Measurements from ENCODE around the gene JADE2. TPM values are rescaled to one million over a fixed set of nuclear protein-coding genes. Genes with fewer than 3 reads are reported as not detected.
"Not testable (repeated sequence)": the region's sequence is repeated elsewhere in the genome, so short reads cannot be mapped to it uniquely, and the experiment has no call there.

JADE2 gene
- total RNA-seq, result 10 to 100 TPM; 27.1 to 38.9 TPM
- long read RNA-seq, partial matches to known transcripts, result 1 of 10 reads
- long read RNA-seq, other reads (novel, unspliced or antisense), result 8 of 10 reads

GRCh38 chr5:134524826-134525682, at the start of gene JADE2:
Gene JADE2 (plus strand): TSS chr5:134525670. CDS start chr5:134535858, 10,188 bp downstream.
- ATAC-seq (peak; percentile 59), DNase-seq (peak; percentile 80 to 82)
- intact Hi-C loops (cut with DNase I, micrococcal nuclease), result loop anchor here in 1 of 2 donors (5.0 to 10.0 kb wide), 3 partner anchors 57 to 110 kb away; partner anchors contain the start of gene CDKN2AIPNL

DNA sequence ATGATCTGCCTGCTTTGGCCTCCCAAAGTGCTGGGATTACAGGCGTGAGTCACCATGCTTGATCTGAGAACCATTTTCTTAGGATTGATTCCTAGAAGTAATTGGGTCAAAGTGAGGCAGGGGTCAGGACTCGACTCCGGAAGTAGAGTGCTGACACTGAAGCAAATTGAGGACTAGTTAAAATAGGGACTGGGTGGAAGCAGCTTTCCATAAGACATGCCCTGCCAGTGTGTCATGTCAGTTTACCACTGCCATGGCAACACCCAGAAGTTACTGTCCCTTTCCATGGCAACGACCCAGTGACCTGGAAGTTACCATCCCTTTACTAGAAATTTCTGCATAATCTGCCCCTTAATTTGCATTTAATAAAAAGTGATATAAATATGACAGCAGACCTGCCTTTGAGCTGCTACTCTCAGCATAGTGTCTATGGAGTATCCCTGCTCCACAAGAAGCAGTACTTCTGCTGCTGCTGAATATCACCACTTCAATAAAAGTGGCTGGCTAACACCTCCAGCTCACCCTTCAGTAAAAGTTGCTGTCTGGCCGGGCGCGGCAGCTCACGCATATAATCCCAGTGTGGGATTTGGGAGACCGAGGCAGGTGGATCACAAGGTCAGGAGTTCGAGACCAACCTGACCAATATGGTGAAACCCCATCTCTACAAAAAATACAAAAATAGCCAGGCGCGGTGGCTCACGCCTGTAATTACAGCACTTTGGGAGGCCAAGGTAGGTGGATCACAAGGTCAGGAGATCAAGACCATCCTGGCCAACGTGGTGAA, 47.8 kb upstream of the JADE2 start:
- ATAC-seq, result peak; percentile 34
- no peak for DNase-seq
- intact Hi-C loops (cut with DNase I, micrococcal nuclease), result no loop called here

DNA sequence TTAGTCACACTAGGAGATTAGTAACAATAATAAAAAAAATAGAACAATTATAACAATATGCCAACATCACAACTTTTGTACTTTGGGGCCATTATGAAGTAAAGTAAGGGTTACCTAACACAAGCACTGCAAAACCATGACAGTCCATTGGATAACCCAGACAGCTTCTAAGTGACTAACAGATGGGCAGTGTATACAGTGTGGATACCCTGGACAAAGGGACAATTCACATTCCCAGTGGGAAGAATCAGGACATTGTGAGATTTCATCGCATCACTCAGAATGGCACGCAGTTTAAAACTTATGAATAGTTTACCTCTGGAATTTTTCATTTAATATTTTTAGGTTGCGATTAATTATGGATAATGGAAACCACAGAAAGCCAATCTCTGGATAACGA, 45.6 kb upstream of the JADE2 start:
- intact Hi-C loops (cut with DNase I, micrococcal nuclease), result no loop called here
- ATAC-seq (no peak), DNase-seq (no peak)

DNA sequence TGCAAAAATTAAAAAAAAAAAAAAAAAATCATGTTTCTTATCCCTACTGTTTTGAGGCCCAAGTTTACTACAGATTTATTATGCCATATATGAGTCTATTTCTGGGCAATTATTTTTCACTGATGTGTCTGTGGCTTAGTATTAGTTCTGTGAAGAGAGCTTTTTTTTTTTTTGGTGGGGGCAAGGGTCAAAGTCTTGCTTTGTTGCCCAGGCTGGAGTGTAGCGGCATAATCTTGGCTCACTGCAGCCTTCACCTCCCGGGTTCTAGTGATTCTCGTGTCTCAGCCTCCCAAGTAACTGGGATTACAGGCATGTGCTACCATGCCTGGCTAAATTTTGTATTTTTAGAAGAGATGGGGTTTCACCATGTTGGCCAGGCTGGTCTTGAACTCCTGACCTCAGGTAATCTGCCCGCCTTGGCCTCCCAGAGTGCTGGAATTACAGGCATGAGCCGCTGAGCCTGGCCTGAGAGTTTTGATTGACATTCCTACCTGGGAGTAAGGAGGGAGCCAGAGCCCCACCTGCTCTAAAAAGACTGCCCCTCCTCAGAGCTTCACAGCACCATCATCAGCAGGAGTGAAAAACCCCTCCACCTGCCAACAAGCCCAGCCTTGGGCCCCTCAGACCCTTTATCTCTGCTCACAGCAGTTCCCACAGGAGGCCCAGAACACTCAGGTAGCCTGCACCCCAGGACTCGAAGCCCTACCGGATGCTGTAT, 36.1 kb upstream of the JADE2 start:
- ATAC-seq (no peak), DNase-seq (no peak)
- intact Hi-C loops (cut with DNase I, micrococcal nuclease), result no loop called here

GRCh38 chr5:134490255-134490924, 35.1 kb upstream of the JADE2 start:
- intact Hi-C loops (cut with DNase I, micrococcal nuclease), result no loop called here
- DNase-seq (no peak), ATAC-seq (no peak)

GRCh38 chr5:134490925-134491271, 34.6 kb upstream of the JADE2 start:
- intact Hi-C loops (cut with DNase I, micrococcal nuclease), result no loop called here
- ATAC-seq, result no peak
- no peak for DNase-seq

DNA sequence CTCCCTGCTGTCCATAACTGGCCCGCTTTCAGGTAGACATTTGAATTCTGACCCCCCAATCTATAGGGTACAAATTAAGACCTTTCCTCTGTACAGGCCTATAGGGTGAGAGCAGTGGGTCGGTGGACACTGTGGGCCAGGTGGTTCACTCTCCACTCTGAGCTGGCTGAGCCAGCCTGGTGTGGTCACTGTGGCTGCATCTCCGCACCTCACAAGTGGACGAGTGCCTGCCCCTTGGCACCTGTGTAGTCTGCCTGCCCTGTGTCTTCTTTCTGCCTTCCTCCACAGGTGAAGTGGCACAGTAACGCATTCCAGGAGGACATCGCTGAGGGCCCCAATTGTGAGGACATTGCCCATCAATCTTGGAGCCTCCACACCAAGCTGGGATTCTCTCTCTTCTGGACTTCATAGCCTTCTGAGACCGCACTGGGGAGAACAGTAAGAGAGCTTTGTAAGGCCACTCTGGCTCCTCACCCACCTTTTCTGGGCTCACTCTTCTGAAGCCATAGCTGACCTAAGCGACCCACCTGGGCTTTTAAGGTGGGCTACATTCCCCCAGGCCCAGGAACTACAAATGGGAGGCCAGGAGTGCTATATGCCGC, 33.5 kb upstream of the JADE2 start:
- DNase-seq (no peak), ATAC-seq (no peak)
- intact Hi-C loops (cut with DNase I, micrococcal nuclease), result no loop called here

DNA sequence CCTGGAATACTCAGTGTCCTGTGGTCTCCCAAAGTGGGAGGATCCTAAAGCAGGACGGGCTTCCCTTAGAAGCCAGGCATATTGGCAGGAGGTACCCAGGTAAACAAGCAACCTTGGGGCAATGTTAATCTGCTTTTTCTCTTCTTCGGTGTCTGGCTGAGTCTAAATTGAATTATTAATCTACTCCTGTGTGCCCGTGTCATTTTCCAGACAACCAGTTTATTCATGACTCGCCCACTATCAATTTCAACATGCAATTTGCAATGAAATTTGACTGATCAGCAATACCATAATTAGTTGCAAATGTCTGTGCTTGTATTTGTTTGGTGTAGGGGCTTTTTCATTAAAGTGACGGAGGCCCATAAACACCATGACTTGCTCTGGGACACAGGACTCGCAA, 32.9 kb upstream of the JADE2 start:
- ATAC-seq (no peak), DNase-seq (no peak)
- intact Hi-C loops (cut with DNase I, micrococcal nuclease), result no loop called here

- DNase-seq, result no peak
- no peak for ATAC-seq
- intact Hi-C loops (cut with DNase I, micrococcal nuclease), result no loop called here
Observed at GRCh38 chr5:134493461-134494055, 31.9 kb upstream of the JADE2 start.

DNA sequence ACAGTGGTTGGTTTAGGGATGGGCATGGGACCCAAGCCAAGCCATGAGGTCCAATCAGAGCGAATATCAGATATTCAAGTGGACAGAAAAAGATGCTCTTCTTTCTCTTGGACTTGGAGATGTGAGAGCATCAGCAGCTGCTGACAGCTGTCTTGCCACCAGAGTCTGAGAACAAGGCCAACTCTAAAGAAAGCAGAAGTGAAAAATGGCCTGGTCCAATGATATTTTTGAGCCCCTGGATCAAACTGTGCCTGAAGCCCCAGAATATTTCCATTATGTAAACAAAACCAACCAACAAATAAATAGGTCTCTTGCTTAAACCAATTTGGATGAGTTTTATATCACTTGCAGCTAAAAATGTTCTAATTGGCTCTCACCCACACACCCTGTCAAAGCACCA, 30.7 kb upstream of the JADE2 start:
- intact Hi-C loops (cut with DNase I, micrococcal nuclease), result no loop called here
- no peak for ATAC-seq
- DNase-seq, result no peak

DNA sequence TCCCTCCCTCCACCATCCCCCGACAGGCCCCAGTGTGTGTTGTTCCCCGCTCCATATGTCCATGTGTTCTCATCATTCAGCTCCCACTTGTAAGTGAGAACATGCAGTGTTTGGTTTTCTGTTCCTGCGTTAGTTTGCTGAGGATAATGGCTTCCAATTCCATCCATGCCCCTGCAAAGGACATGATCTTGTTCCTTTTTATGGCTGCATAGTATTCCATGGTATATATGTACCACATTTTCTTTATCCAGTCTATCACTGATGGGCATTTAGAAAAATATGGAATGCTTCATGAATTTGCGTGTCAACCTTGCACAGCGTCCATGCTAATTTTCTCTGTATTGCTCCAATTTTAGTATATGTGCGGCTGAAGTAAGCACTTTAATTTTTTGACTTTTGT, 25.6 kb upstream of the JADE2 start:
- intact Hi-C loops (cut with DNase I, micrococcal nuclease); DNase-seq; ATAC-seq: not testable (repeated sequence)

DNA sequence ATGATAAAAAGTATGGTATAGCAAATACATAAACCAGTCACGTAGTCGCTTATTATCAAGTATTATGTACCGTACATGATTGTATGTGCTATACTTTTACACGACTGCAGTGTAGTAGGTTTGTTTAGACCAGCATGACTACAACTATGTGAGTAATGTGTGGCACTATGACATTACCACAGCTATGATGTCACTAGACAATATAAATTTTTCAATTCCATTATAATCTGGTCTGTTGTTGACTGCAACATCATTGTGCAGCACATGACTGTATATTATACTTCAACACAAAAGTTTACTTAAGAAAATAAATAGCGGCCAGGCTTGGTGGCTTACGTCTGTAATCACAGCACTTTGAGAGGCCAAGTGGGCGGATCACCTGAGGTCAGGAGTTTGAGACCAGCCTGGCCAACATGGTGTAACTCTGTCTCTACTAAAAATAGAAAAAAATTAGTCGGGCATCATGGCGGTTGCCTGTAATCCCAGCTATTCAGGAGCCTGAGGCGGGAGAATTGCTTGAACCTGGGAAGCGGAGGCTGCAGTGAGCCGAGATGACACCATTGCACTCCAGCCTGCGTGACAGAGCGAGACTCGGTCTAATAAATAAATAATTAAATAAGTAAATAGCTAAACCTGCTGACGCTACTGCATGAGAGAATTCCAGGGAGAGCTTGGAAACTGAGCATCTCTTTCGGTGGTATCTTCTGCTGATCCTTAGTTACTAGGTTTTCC, 24.6 kb upstream of the JADE2 start:
- ATAC-seq (no peak), DNase-seq (no peak)
- intact Hi-C loops (cut with DNase I, micrococcal nuclease), result no loop called here

DNA sequence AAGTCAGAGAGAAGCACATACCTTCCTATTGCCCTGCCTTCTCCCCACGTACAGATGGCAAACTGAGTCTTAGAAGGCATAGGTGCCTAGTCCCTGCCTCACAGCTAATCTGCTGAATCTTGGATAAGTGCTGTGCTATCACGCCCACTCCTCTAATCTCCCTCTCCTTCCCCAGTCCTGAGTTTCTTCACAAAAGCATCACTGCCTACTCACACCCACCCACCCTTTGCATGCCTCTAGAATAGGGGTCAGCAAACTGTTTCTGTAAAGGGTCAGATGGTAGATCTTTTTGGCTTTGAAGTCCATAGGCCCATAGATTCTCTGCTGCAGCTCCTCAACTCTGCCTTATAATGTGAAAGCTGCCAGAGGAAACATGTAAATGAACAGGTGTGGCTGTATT, 23.2 kb upstream of the JADE2 start:
- intact Hi-C loops (cut with DNase I, micrococcal nuclease), result no loop called here
- no peak for DNase-seq
- no peak for ATAC-seq

DNA sequence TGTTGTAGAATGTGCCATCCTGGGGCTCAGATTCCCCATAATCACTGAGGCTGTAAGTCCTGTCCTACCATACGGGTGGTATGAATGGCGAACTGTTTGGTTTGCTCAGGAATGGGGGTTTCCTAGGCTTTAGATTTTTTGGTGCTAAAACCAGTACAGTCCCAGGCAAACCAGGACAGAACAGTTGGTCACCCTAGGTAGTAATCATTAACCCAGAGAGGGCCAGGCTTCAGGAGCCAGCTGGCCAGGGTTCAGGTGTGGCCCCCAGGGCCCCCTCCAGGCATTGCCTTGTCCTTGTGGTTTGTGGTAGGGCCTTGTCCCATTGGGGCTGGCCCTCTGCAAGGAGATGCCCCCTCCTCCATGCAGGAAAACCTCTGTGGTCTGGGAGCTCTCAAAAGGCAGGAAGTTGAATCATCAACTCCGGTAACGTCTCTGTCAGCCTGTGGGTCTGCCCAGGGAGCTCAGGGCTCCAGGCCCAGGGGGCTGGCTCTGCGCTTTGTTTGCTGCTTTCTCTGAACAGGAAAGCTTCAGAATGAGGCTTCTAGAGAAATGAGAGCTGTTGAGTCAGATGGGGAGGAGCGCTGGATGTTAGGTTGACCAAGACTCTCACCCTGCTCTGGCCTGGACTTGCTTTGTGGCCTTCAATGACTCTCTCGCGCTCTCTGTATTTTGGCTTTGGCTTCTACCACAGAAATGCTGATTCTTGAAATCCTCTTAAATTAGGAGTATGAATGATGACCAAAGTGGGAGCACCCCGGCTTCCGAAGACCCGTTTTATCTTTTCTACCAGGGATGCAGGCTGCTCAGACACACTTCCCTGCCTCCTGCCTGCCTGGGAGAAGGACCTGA, 22.2 kb upstream of the JADE2 start:
- DNase-seq, result peak; percentile 50 to 61
- intact Hi-C loops (cut with DNase I, micrococcal nuclease), result no loop called here

GRCh38 chr5:134503937-134504437, 21.5 kb upstream of the JADE2 start:
- ATAC-seq (no peak), DNase-seq (no peak)
- intact Hi-C loops (cut with DNase I, micrococcal nuclease), result no loop called here

More for the DNA sequence above, 22.2 kb upstream of the JADE2 start:
- ATAC-seq, result no peak

DNA sequence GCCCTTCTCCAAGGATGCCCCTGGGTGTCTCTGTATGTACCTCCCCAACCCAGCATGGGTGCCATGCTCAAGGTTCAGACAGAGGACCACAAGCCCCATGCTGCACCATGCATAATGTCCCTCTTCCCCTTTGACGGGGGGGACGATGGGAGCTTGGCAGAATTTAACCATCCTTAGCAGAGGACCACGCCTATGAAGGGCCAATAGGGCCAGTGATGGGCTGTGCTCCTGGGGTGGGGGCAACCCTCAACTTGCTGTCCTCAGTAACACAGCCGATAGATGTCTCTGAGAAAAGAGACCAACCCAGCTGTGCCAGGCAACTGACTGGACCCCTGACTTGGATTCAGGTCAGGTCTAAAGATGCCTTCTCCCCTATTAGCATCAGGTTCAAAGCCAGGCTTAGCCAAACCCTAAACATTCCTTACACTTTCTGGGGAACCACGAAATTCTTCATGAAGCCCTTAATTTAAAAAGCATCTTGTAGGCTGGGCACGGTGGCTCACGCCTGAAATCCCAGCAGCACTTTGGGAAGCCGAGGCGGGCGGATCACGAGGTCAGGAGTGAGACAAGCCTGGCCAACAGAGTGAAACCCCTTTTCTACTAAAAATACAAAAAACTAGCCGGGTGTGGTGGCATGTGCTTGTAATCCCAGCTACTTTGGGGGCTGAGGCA, 20.7 kb upstream of the JADE2 start:
- no peak for ATAC-seq
- intact Hi-C loops (cut with DNase I, micrococcal nuclease), result no loop called here
- DNase-seq, result no peak
